Measurements from ENCODE around the gene LAMA2. TPM values are rescaled to one million over a fixed set of nuclear protein-coding genes. Genes with fewer than 3 reads are reported as not detected.

LAMA2 gene
- total RNA-seq, 2 donors from 2014 or later = 3.6 to 7.5 TPM

DNA sequence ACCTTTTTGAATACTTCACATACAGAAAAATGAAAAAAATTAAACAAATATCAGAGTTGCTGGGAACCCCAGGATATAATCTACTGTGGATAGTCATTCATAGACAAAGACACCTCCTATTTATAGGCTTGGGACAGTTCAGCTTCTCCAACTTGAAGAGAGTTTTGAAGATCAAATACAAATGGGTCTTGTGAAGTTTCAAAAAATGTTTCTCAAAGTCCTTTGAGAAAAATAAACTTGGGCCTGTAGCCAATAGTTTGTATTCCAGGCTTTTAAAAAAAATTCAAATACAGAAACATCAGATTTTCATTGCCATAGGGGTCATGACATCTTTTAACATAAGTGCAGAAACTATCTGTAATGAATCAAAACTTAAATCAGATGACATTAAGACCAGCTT is 334.8 kb downstream of the LAMA2 start:
- no peak overlapping the region for H3K9ac ChIP-seq (ENCODE audit: low read depth in 2 of 2, low read length in 2 of 2)
- no peaks in the 10 kb centered on the region for H3K4me1 ChIP-seq
- no peaks in the 10 kb centered on the region for H3K36me3 ChIP-seq
- H3K9me3 ChIP-seq = no peaks in the 10 kb centered on the region
- intact Hi-C loops (cut with DNase I) = no loop called here
- no peaks in the 10 kb centered on the region for H3K27me3 ChIP-seq
- no peak overlapping the region for H3K27ac ChIP-seq
- no peak overlapping the region for H3K4me3 ChIP-seq
- TF ChIP-seq, protein P1, sequence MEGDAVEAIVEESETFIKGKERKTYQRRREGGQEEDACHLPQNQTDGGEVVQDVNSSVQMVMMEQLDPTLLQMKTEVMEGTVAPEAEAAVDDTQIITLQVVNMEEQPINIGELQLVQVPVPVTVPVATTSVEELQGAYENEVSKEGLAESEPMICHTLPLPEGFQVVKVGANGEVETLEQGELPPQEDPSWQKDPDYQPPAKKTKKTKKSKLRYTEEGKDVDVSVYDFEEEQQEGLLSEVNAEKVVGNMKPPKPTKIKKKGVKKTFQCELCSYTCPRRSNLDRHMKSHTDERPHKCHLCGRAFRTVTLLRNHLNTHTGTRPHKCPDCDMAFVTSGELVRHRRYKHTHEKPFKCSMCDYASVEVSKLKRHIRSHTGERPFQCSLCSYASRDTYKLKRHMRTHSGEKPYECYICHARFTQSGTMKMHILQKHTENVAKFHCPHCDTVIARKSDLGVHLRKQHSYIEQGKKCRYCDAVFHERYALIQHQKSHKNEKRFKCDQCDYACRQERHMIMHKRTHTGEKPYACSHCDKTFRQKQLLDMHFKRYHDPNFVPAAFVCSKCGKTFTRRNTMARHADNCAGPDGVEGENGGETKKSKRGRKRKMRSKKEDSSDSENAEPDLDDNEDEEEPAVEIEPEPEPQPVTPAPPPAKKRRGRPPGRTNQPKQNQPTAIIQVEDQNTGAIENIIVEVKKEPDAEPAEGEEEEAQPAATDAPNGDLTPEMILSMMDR (IDR thresholded peaks at IDR 0.05) = no peak
- DNase-seq = no peak

DNA sequence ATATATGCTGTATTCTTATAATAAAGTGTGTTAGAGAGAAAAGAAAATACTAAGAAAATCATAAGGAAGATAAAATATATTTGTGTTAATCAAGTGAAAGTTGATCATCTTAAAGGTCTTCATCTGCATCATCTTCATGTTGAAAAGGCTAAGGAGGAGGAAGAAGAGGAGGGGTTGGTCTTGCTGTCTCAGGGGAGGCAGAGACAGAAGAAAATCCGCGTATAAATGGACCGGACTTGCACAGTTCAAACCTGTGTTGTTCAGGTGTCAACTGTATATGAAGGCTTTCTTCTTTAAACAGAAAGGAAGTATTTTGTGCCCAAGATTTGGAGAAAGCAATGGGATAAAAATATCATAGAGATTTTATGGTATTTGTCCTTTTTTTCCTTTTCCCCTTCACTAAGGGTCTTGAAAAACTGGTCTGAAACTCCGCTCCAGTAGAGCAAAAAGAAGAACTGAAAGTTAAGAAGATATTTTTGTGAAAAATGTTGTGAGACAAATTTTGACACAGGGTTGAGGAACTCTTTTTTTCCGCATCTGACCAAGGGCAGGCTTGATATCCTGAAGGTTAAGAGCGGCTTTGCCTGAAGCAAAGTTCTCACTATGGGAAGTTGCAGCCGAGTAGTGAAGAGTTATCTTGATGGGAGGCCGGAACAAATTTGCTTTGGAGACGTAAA is 350.7 kb downstream of the LAMA2 start:
- TF ChIP-seq, protein P1 (IDR thresholded peaks at IDR 0.05) = no peak
- Histone ChIP-seq H3K4me3 (no peak overlapping the region), H3K27me3 (no peaks in the 10 kb centered on the region), H3K27ac (no peak overlapping the region), H3K9me3 (no peaks in the 10 kb centered on the region), H3K36me3 (no peaks in the 10 kb centered on the region), H3K4me1 (no peaks in the 10 kb centered on the region), H3K9ac (ENCODE audit: low read depth in 2 of 2, low read length in 2 of 2) (no peak overlapping the region)
- no peak for DNase-seq
- intact Hi-C loops (cut with DNase I) = no loop called here

DNA sequence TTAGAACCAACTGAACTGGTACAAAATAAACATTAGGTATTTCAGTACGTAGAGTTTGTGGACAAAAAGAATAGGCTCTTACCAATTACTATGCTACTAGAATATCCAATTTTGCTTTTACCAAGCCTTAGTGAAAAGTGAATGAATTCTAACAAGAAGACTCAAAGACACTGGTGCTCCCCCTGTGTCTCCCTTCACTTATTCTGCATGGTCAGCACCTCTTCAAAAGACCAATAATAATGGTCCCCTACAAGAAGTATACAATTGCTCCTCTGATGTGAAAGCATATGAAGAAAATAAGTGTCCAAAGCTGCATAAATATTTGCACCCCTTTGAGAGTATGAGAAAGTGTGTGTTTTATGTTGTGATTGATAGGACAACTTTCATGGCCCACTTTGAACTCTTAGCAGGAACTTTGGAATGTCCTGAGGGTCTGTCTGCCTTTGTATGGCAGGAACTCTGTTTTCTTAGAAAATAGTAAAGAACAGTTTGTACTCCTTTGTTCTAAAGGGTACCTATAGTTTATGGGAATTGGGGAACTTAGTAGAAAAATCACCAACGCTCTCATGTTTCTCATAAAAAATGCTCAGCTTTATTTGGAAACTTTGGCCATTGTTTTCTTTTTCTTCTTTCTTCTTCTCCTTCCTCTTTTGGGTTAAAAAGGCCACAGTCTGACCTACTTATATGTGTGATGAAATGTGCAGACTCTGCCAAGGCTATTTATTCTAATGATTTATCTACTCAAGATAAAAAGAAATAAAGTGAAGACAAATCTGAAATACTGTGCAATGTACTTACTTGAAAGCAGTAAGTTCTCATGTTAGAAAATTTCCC is 352.4 kb downstream of the LAMA2 start:
- DNase-seq = no peak
- H3K27ac ChIP-seq = no peak overlapping the region
- no peak overlapping the region for H3K9ac ChIP-seq (ENCODE audit: low read depth in 2 of 2, low read length in 2 of 2)
- H3K27me3 ChIP-seq = no peaks in the 10 kb centered on the region
- H3K36me3 ChIP-seq = no peaks in the 10 kb centered on the region
- no peaks in the 10 kb centered on the region for H3K9me3 ChIP-seq
- H3K4me3 ChIP-seq = no peak overlapping the region
- intact Hi-C loops (cut with DNase I) = no loop called here
- TF ChIP-seq, protein P1 (IDR thresholded peaks at IDR 0.05) = no peak
- no peaks in the 10 kb centered on the region for H3K4me1 ChIP-seq

DNA sequence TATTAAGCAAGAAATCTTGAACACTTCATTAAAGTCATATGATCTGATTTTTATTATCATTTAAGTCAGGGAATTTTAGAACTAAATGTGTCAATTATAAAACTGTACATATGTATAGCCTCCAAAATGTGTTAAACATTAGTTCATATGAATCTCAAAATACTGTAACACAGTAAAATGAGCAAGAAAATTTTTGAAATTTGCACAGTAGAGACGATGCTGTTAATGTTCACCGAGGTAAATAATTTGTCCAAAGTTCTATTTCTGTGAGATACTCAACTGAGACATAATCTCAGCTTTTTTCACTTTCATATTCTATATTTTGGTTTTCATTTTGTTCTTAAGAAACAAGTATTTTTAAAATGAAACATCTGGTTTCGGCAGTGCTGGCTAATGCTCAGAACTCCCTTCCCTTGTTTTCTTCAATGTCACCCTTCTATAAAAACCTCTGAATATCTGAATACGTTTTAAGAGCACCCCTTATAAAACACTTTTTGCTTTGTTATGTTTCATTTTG is 353.1 kb downstream of the LAMA2 start:
- DNase-seq = no peak
- TF ChIP-seq, protein P1 (IDR thresholded peaks at IDR 0.05) = no peak
- H3K27ac ChIP-seq = no peak overlapping the region
- H3K9me3 ChIP-seq = no peaks in the 10 kb centered on the region
- H3K4me1 ChIP-seq = no peaks in the 10 kb centered on the region
- H3K9ac ChIP-seq (ENCODE audit: low read depth in 2 of 2, low read length in 2 of 2) = no peak overlapping the region
- no peaks in the 10 kb centered on the region for H3K27me3 ChIP-seq
- no peak overlapping the region for H3K4me3 ChIP-seq
- H3K36me3 ChIP-seq = no peaks in the 10 kb centered on the region
- intact Hi-C loops (cut with DNase I) = no loop called here

DNA sequence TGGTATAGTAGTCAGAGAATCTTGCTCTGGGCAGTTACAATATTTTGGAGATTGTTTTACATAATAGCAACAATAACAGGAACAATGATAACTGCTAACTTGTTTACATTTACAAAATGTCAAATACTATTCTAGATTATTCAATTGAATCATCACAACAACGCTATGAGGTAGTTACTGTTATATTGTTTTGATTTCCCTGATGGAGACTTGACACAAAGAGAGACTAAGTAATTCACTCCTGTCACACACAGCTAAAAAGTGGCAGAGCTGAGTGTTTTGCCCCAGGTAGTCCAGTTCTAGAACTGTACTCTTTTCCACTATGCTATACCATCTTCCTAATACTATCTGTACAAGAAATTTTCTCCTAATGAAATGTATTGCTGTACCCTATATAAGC is 356.1 kb downstream of the LAMA2 start:
- H3K9ac ChIP-seq (ENCODE audit: low read depth in 2 of 2, low read length in 2 of 2) = no peak overlapping the region
- H3K27ac ChIP-seq = no peak overlapping the region
- H3K9me3 ChIP-seq = no peaks in the 10 kb centered on the region
- H3K27me3 ChIP-seq = no peaks in the 10 kb centered on the region
- H3K4me3 ChIP-seq = no peak overlapping the region
- H3K4me1 ChIP-seq = no peaks in the 10 kb centered on the region
- DNase-seq = no peak
- TF ChIP-seq, protein P1 (IDR thresholded peaks at IDR 0.05) = no peak
- H3K36me3 ChIP-seq = no peaks in the 10 kb centered on the region
- intact Hi-C loops (cut with DNase I) = no loop called here

Data from colonic mucosa (tissue), 4 donors.